HepG2 (cell line): ENCODE data around the gene TGM1. TPM values are rescaled to one million over a fixed set of nuclear protein-coding genes. Genes with fewer than 3 reads are reported as not detected.

ENCODE experiments used
- ATAC-seq: fragments of 200-7000 bp; cut with Tn5 transposase; 3 replicates; pipeline ENCODE4 v1.9.1; 2020; ENCODE audit warnings: mild to moderate bottlenecking, moderate library complexity
- BruUV-seq: library from RNA; stranded (reverse); fragments of 400-500 nt; replicated peaks from 2 replicates; lab custom pipeline; 2021; lab: Mats Ljungman, UMichigan
- CTCF ChIA-PET: fragments of 300-600 bp; formaldehyde crosslinking; extraction: SDS; loops from one replicate; lab custom pipeline; 2021; ENCODE audit warnings: low total read pairs, inconsistent platforms, low intra/inter-chr PET ratio; lab: Yijun Ruan, JAX
- POLR2A ChIA-PET: fragments of 350-600 bp; sonication (Branson Sonifier 250); formaldehyde crosslinking; loops from one replicate; lab custom pipeline; 2020; ENCODE audit warnings: antibody characterized with exemption, inconsistent platforms; lab: Yijun Ruan, JAX
- DNase-seq: peaks from one replicate; pipeline ENCODE4 v3.0.0-alpha.2; 2015; ENCODE audit warnings: low spot score
- FAIRE-seq: peaks from 3 replicates; lab custom pipeline; 2011; peaks lifted over from hg19 to GRCh38; lab: Jason Lieb, UNC
- H2AFZ ChIP-seq: one replicate; pipeline ENCODE4 v1.6.1; 2011; ENCODE audit warnings: low read length, inconsistent platforms
- H3K27ac ChIP-seq: fragments of 300-600 bp; 3 replicates; pipeline ENCODE4 v1.8.0; 2011; ENCODE audit warnings: mixed run types, mild to moderate bottlenecking, mixed read lengths, low read length, inconsistent platforms; ENCODE audit not compliant: insufficient read depth; ENCODE audit errors: extremely low read length
- H3K27me3 ChIP-seq, 2 experiments: fragments of 200-600 bp in 1 of 2; 2 replicates in 1 of 2; 3 replicates in 1 of 2; pipeline versions ENCODE4 v1.6.0 to v1.8.0; 2011; ENCODE audit warnings: low read length in 2 of 2, mild to moderate bottlenecking in 2 of 2, moderate library complexity in 2 of 2, inconsistent platforms in 1 of 2; ENCODE audit not compliant: insufficient read depth in 2 of 2, control insufficient read depth in 1 of 2
- H3K36me3 ChIP-seq, 2 experiments: fragments of 200-600 bp in 1 of 2; replicated peaks in 1 of 2; 2 replicates in 1 of 2; 3 replicates in 1 of 2; pipeline versions ENCODE4 v1.5.1 to v1.8.0; 2011; ENCODE audit warnings: low read length in 2 of 2, inconsistent platforms in 1 of 2; ENCODE audit not compliant: insufficient read depth in 2 of 2, control insufficient read depth in 1 of 2
- H3K4me1 ChIP-seq: 2 replicates; pipeline ENCODE4 v1.5.1; 2012; ENCODE audit warnings: low read length, inconsistent platforms; ENCODE audit not compliant: insufficient read depth
- H3K4me2 ChIP-seq: 2 replicates; pipeline ENCODE4 v1.6.0; 2011; ENCODE audit warnings: low read depth, low read length, inconsistent platforms
- H3K4me3 ChIP-seq, 3 experiments: fragments of 200-600 bp in 1 of 3; sonication (generic), shearing (Covaris generic) in 1 of 3; replicated peaks in 1 of 3; 2 replicates each; pipeline ENCODE4 v1.5.1; 2011 to 2016; ENCODE audit warnings: low read length in 3 of 3, inconsistent platforms in 2 of 3, low read depth in 2 of 3, mild to moderate bottlenecking in 2 of 3, control low read depth in 1 of 3, mixed read lengths in 1 of 3; ENCODE audit not compliant: insufficient read depth in 1 of 3
- H3K79me2 ChIP-seq: one replicate; pipeline ENCODE4 v1.6.1; 2011; ENCODE audit warnings: low read length, inconsistent platforms; ENCODE audit not compliant: insufficient read depth
- H3K9ac ChIP-seq: 2 replicates; pipeline ENCODE4 v1.6.0; 2011; ENCODE audit warnings: mild to moderate bottlenecking, low read depth, low read length, inconsistent platforms; ENCODE audit not compliant: insufficient read depth
- H3K9me3 ChIP-seq: 2 replicates; pipeline ENCODE4 v1.5.1; 2012; ENCODE audit warnings: mild to moderate bottlenecking, low read length
- H4K20me1 ChIP-seq: 2 replicates; pipeline ENCODE4 v1.6.0; 2011; ENCODE audit warnings: inconsistent platforms, mild to moderate bottlenecking, low read length, moderate library complexity; ENCODE audit not compliant: insufficient read depth
- AKAP8 ChIP-seq: sonication (generic); formaldehyde crosslinking; IDR thresholded peaks from 2 replicates; pipeline ENCODE4 v1.5.1; 2020; ENCODE audit warnings: mild to moderate bottlenecking, missing genetic modification reagents
- KAT7 ChIP-seq: IDR thresholded peaks from 2 replicates; pipeline ENCODE4 v1.6.1; 2018; ENCODE audit warnings: borderline replicate concordance, missing compliant biosample characterization
- SIX1 ChIP-seq: sonication (generic); formaldehyde crosslinking; IDR thresholded peaks from 2 replicates; pipeline ENCODE4 v1.4.0; 2020; ENCODE audit warnings: missing genetic modification reagents, borderline replicate concordance
- SP4 ChIP-seq: sonication (generic); formaldehyde crosslinking; IDR thresholded peaks from 2 replicates; pipeline ENCODE4 v1.8.1; 2023; ENCODE audit warnings: mild to moderate bottlenecking, missing genetic modification reagents
- ZEB1 ChIP-seq: IDR thresholded peaks from 2 replicates; pipeline ENCODE4 v1.6.1; 2012; ENCODE audit warnings: mild to moderate bottlenecking, low read depth, inconsistent platforms; ENCODE audit not compliant: insufficient replicate concordance
- ZNF773 ChIP-seq: sonication (generic); formaldehyde crosslinking; IDR thresholded peaks from 2 replicates; pipeline ENCODE4 v1.4.0; 2020; ENCODE audit warnings: missing genetic modification reagents, borderline replicate concordance
- WGBS: methylation state at CpG from one replicate; pipeline ENCODE4 v1.1.6; 2017; ENCODE audit warnings: low lambda C conversion rate; 5-methylcytosine and 5-hydroxymethylcytosine counted together
- in situ Hi-C: cut with HindIII; loops from 2 replicates; pipeline ENCODE4 v1.10.0; 2017; ENCODE audit warnings: low pct_unique_long_range_greater_than_20kb; ENCODE audit not compliant: extremely low pct_ligation_motif_present
- intact Hi-C: fragments of 100-400 bp; cut with micrococcal nuclease; formaldehyde crosslinking; loops from one replicate; pipeline ENCODE4 v1.10.0; 2022; ENCODE audit not compliant: unreplicated experiment
- polyA plus RNA-seq, 8 experiments: library from polyadenylated mRNA; depleted of rRNA in 3 of 8; stranded (reverse) in 7 of 8; unstranded in 1 of 8; fragments of >200 nt; fragmentation: Illumina TruSeq in 4 of 8; extraction: Trizol in 4 of 8; gene quantifications; 2 replicates each; pipeline versions ENCODE4 v1.2.1 to v1.2.3, GENCODE V29; 2011 to 2016; ENCODE audit warnings: low read depth in 4 of 8, missing spikeins in 1 of 8, mixed read lengths in 1 of 8; ENCODE audit not compliant: insufficient read depth in 1 of 8
- total RNA-seq, 5 experiments: library from RNA; depleted of rRNA; stranded (reverse); fragments of >200 nt; fragmentation: Illumina TruSeq; extraction: Trizol; gene quantifications; 2 replicates each; pipeline ENCODE4 v1.2.3, GENCODE V29; 2016; ENCODE audit warnings: low read depth in 1 of 5
- TF ChIP-seq, protein P1 (sequence below): conservative IDR thresholded peaks from 2 replicates; pipeline ENCODE4 v1.6.1; 2018; ENCODE audit warnings: missing genetic modification reagents
- TF ChIP-seq, protein P2 (sequence below): sonication (generic); formaldehyde crosslinking; IDR thresholded peaks from 2 replicates; pipeline ENCODE4 v1.5.0; 2020; ENCODE audit warnings: mild to moderate bottlenecking, missing genetic modification reagents
- TF ChIP-seq, protein P3 (sequence below): sonication (generic); formaldehyde crosslinking; IDR thresholded peaks from 2 replicates; pipeline ENCODE4 v1.4.0; 2020; ENCODE audit warnings: missing genetic modification reagents, borderline replicate concordance

Gene TGM1
- total and polyA plus RNA-seq, 2 of the 13 experiments (the other 11 are each of a cell fraction or from before 2014, with no cell fraction given): 3.2 to 10.6 TPM

DNA sequence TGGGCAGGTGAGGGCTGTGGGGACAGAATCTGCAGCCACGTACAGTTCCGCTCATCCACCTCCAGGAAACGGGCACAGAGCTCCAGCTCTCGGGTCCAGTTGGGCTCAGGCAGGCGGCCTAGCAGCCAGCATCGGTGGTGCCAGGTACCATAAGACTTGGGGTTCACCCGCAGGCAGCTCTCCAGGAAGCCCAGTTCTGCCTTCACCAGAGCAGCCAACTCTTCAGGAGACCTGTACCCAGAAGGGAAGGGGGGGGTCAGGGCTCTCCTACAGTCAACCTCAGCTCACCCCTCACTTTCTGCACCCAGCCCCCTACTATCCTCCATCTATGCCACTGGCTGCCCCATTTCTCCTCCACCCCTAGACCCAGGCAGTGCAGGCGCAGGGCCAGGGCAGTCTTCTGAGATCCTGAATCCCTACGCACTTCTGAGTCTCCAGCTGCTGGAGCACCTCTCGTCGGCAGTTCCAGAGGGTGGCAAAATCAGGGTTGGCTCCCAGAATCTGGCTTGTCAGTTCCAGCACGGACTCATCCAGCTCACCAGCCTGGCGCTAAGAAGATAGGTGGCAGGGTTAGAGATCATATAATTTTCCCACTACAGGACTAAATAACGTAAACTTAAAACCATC, 7.0 kb upstream of the TGM1 start (continued):
- TF ChIP-seq, protein P1, sequence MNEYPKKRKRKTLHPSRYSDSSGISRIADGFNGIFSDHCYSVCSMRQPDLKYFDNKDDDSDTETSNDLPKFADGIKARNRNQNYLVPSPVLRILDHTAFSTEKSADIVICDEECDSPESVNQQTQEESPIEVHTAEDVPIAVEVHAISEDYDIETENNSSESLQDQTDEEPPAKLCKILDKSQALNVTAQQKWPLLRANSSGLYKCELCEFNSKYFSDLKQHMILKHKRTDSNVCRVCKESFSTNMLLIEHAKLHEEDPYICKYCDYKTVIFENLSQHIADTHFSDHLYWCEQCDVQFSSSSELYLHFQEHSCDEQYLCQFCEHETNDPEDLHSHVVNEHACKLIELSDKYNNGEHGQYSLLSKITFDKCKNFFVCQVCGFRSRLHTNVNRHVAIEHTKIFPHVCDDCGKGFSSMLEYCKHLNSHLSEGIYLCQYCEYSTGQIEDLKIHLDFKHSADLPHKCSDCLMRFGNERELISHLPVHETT (CRISPR knock-in tag): no peak
- no peak for TF ChIP-seq AKAP8 (CRISPR knock-in tag)
- no peak for TF ChIP-seq ZEB1
- TF ChIP-seq, protein P2, sequence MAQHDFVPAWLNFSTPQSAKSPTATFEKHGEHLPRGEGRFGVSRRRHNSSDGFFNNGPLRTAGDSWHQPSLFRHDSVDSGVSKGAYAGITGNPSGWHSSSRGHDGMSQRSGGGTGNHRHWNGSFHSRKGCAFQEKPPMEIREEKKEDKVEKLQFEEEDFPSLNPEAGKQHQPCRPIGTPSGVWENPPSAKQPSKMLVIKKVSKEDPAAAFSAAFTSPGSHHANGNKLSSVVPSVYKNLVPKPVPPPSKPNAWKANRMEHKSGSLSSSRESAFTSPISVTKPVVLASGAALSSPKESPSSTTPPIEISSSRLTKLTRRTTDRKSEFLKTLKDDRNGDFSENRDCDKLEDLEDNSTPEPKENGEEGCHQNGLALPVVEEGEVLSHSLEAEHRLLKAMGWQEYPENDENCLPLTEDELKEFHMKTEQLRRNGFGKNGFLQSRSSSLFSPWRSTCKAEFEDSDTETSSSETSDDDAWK (CRISPR knock-in tag): no peak
- TF ChIP-seq, protein P3, sequence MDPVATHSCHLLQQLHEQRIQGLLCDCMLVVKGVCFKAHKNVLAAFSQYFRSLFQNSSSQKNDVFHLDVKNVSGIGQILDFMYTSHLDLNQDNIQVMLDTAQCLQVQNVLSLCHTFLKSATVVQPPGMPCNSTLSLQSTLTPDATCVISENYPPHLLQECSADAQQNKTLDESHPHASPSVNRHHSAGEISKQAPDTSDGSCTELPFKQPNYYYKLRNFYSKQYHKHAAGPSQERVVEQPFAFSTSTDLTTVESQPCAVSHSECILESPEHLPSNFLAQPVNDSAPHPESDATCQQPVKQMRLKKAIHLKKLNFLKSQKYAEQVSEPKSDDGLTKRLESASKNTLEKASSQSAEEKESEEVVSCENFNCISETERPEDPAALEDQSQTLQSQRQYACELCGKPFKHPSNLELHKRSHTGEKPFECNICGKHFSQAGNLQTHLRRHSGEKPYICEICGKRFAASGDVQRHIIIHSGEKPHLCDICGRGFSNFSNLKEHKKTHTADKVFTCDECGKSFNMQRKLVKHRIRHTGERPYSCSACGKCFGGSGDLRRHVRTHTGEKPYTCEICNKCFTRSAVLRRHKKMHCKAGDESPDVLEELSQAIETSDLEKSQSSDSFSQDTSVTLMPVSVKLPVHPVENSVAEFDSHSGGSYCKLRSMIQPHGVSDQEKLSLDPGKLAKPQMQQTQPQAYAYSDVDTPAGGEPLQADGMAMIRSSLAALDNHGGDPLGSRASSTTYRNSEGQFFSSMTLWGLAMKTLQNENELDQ (CRISPR knock-in tag): no peak
- TF ChIP-seq KAT7: no peak

DNA sequence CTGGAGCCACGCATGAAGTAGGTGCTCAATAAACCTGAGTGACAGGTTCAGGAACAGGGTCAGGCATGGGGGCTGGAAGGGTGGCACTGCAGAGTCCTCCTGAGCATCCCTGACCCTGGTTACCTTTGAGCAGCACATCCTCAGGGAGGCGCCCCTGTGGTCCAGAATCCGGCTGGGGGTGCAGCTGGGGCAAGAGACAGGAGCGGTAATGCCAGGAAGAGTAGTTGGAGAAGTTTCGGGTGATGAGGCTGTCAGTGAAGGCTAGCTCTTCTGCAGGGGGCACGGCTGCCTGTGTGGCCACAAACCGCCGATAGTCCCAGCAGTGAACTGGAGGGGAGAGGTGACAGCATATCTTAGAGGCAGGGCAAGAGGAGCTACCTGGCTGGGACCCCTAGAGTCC, 6.4 kb upstream of the TGM1 start:
- H3K9ac ChIP-seq: no peak overlapping the region
- no peak for TF ChIP-seq ZNF773
- TF ChIP-seq SIX1 (CRISPR knock-in tag): no peak
- 0 out of 2 replicates have a peak, but pooled peaks have one; percentile 49 for TF ChIP-seq SP4
- no peak overlapping the region for H2AFZ ChIP-seq
- no peak overlapping the region for H3K4me2 ChIP-seq
- no peaks in the 10 kb centered on the region for H4K20me1 ChIP-seq
- no peak for FAIRE-seq
- H3K27ac ChIP-seq: no peak overlapping the region
- ATAC-seq: no peak
- no peak for DNase-seq
- intact Hi-C loops: no loop called here
- H3K36me3 ChIP-seq: peaks cover 19 to 38% of the 10 kb centered on the region in 2 experiments; a peak in 4 of 5 replicates
- POLR2A ChIA-PET: interaction anchor here (1.0 to 16.5 kb wide), 7 partner anchors 11 to 123 kb away, joined by 3 to 435 read pairs (median 42); partner anchors contain the start of genes DHRS1, GMPR2, NEDD8 and NOP9
- BruUV-seq: no TSS peak
- H3K9me3 ChIP-seq: no peaks in the 10 kb centered on the region
- peaks cover 22% of the 10 kb centered on the region for H3K4me1 ChIP-seq
- H3K4me3 ChIP-seq: no peak overlapping the region
- 95% methylated on average over 8 of the region's 8 CpGs for WGBS
- CTCF ChIA-PET: no interaction called here
- in situ Hi-C loops: no loop called here
- peaks cover 4% of the 10 kb centered on the region for H3K79me2 ChIP-seq
- no peaks in the 10 kb centered on the region; a peak in 1 of 5 replicates for H3K27me3 ChIP-seq
